ENCODE data around the gene CSF3R.

Gene CSF3R

DNA sequence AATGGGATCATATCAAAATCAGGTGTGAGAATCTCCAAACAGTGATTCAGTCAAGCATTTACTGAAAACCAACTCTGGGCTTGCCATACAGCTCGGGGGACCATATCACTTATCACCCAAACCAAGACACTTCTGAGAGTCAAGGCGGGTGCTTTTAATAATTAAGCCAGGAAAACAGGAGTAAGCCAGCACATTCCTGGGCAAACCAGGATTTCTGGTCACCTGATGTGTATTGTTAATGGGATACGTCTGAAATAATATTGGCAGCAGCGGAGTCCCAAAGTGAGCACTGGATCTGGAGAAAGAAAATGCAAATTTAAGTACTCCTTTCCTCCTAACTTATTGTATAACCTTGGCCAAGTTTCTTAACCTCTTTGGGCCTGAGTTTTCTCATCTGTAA lies 50.1 kb downstream of the CSF3R start:
- no peak overlapping the region for H3K27ac ChIP-seq
- TF ChIP-seq ZFX (IDR thresholded peaks at IDR 0.05) = no peak
- TF ChIP-seq, protein P1, sequence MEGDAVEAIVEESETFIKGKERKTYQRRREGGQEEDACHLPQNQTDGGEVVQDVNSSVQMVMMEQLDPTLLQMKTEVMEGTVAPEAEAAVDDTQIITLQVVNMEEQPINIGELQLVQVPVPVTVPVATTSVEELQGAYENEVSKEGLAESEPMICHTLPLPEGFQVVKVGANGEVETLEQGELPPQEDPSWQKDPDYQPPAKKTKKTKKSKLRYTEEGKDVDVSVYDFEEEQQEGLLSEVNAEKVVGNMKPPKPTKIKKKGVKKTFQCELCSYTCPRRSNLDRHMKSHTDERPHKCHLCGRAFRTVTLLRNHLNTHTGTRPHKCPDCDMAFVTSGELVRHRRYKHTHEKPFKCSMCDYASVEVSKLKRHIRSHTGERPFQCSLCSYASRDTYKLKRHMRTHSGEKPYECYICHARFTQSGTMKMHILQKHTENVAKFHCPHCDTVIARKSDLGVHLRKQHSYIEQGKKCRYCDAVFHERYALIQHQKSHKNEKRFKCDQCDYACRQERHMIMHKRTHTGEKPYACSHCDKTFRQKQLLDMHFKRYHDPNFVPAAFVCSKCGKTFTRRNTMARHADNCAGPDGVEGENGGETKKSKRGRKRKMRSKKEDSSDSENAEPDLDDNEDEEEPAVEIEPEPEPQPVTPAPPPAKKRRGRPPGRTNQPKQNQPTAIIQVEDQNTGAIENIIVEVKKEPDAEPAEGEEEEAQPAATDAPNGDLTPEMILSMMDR (conservative IDR thresholded peaks at IDR 0.05) = no peak

DNA sequence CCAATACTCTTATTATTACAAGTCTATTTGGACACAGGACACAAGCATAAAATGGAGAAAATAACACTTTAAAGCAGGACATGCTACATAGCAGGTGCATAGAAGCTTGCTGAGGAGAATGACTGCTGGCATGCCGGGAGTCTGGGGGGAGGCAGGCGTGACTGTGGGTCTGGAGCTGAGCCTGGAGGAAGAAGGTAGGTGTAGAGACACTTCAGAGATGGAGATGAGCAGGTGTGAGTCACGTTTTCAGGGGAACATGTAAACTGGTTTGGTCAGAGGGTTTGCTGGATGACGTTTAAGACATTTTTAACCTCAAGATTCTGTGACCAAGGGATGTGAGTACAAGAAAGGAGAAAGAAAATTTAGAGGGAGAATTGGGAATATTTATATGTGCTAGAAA lies 56.9 kb downstream of the CSF3R start:
- no peak overlapping the region for H3K27ac ChIP-seq
- TF ChIP-seq, protein P1 (conservative IDR thresholded peaks at IDR 0.05) = no peak
- TF ChIP-seq ZFX (IDR thresholded peaks at IDR 0.05) = no peak

DNA sequence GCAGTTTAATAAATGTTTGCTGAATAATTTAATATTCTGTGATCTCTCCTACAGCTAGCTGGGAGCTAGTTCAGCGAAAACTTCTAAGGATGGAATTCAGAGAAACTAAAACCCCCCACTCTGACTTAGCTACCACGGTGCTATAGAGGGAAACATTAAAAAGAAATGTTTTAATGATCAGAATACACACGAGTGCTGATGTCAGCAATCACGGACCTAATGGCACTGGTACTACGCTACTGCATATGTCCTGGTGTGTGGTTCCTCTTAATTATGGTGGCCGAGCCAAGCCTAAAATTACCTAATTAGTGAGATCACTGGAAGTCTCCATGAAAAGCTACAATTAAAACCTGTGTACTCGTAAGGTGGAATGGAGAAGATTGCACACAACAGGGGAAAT lies 61.1 kb downstream of the CSF3R start:
- no peak overlapping the region for H3K27ac ChIP-seq

DNA sequence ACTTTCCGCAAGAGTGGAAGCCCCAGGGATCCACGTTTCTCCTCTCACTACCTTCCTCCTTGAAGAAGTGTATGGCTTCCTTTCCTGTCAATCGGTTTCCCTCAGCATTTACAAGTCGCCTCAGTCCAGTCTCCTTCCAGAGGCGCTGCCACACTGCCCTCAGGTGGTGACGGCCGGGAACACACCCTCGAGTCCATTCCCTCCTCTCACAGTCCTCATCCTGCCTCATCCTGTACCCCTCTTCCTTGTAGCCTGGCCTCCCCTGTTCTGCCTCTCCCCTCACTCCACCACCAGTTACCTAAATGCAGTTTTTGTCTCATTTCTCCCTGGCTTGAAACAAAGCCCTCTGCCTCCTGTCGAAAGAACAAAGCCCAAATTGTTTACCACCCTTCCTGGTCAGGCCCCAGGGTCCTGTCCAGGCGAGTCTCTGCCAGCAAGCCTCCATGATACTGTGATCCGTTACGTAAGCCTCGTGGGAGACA lies 61.8 kb downstream of the CSF3R start:
- H3K27ac ChIP-seq = no peak overlapping the region
- TF ChIP-seq, protein P1 (conservative IDR thresholded peaks at IDR 0.05) = peak; percentile 98
- no peak for TF ChIP-seq ZFX (IDR thresholded peaks at IDR 0.05)

More for the DNA sequence above, 61.1 kb downstream of the CSF3R start:
- TF ChIP-seq ZFX (IDR thresholded peaks at IDR 0.05) = no peak
- TF ChIP-seq, protein P1 (conservative IDR thresholded peaks at IDR 0.05) = no peak

DNA sequence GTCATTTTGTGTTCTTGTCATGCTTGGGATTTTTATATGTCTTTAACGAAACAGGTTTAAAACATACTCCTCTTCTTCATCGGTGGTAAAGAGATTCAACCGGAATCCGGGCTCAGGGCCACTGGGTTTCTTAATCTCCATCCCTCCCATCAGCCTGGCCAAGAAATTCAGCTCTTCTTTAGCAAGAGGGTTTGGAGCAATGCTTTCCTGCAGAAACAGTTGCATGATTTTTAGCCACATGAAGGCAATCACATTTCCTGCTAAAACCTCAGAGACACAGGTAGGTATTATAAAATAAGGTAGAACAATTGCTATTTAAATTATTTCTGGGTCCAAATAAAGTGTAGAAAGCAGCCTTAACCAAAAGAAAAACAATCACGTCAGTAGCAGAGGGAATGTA lies 62.3 kb downstream of the CSF3R start:
- H3K27ac ChIP-seq = no peak overlapping the region
- TF ChIP-seq, protein P1 (conservative IDR thresholded peaks at IDR 0.05) = no peak
- TF ChIP-seq ZFX (IDR thresholded peaks at IDR 0.05) = no peak

DNA sequence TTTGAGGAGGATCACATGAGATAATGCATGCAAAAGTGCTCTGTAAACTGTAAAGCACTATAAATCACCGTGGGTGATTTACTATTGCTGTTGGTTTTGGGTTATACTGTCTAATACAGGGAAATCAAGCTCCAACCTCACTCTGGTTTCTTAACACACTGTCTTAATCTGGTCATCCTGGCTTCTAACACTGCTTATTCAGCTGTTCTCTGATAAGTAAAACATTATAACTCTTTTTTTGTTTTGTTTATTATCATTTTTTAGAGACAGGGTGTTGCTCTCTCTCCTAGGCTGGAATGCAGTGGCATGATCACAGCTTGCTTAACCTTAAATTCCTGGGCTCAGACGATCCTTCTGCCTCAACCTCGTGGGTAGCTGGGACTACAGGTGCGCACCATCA lies 63.1 kb downstream of the CSF3R start:
- no peak overlapping the region for H3K27ac ChIP-seq
- TF ChIP-seq, protein P1 (conservative IDR thresholded peaks at IDR 0.05) = no peak

DNA sequence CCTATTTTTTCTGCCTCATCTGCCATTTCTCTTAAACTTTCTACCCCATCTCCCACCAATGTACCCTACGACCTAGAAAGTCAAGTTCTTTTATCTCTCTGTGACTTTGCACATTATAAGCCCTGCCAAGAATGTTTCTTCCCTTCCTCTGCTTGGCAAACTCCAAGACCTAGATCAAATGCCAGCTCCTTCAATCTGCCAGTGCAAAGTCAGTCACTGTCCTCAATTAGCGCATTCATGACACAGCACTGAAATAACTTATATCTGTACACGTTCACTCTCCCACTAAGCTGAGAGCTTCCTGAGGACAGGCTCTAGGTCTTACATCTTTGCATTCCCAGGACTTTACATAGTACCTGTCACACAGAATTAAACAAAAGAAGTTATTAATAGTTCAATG lies 63.6 kb downstream of the CSF3R start:
- no peak for TF ChIP-seq ZFX (IDR thresholded peaks at IDR 0.05)
- TF ChIP-seq, protein P1 (conservative IDR thresholded peaks at IDR 0.05) = no peak
- H3K27ac ChIP-seq = no peak overlapping the region
